CD4-positive, CD25-positive, alpha-beta regulatory T cell (primary cell): ENCODE data around the gene RBM47. TPM values are rescaled to one million over a fixed set of nuclear protein-coding genes. Genes with fewer than 3 reads are reported as not detected.

ENCODE experiments used
- ATAC-seq, 2 donors: fragments of 150-1000 bp; cut with Tn5 transposase; one replicate each; pipeline ENCODE4 v1.10.0; 2021; ENCODE audit warnings: low read depth in 2 of 2, moderate number of reproducible peaks in 2 of 2, moderate library complexity in 1 of 2
- DNase-seq, 3 donors: peaks; one replicate each; pipeline versions ENCODE4 v3.0.0 to v3.0.0-alpha.2; 2012 to 2022; ENCODE audit warnings: mixed read lengths in 1 of 3
- H3K27ac ChIP-seq: one replicate; pipeline ENCODE4 v1.7.0; 2013; ENCODE audit warnings: mild to moderate bottlenecking, low read length; ENCODE audit not compliant: insufficient read depth, poor library complexity, severe bottlenecking
- H3K27me3 ChIP-seq: one replicate; pipeline ENCODE4 v1.7.0; 2013; ENCODE audit warnings: low read length; ENCODE audit not compliant: control insufficient read depth, insufficient read depth
- H3K36me3 ChIP-seq: one replicate; pipeline ENCODE4 v1.7.0; 2013; ENCODE audit warnings: mild to moderate bottlenecking, low read length, moderate library complexity; ENCODE audit not compliant: control insufficient read depth, insufficient read depth
- H3K4me1 ChIP-seq: 2 replicates; pipeline ENCODE4 v1.7.0; 2013; ENCODE audit warnings: mild to moderate bottlenecking, low read length; ENCODE audit not compliant: insufficient read depth, control insufficient read depth, poor library complexity, severe bottlenecking
- H3K4me3 ChIP-seq: one replicate; pipeline ENCODE4 v1.7.0; 2013; ENCODE audit warnings: low read depth, mild to moderate bottlenecking, low read length, moderate library complexity
- H3K9me3 ChIP-seq, 2 experiments: 1 replicate in 1 of 2; 2 replicates in 1 of 2; pipeline ENCODE4 v1.7.0; 2013; ENCODE audit warnings: low read length in 2 of 2, mild to moderate bottlenecking in 1 of 2, moderate library complexity in 1 of 2; ENCODE audit not compliant: control insufficient read depth in 2 of 2
- H3K27ac Mint-ChIP-seq, 3 donors: one replicate each; pipeline ENCODE4 v1.8.0; 2020 to 2022; ENCODE audit warnings: mild to moderate bottlenecking in 3 of 3, mixed read lengths in 3 of 3, moderate library complexity in 2 of 3
- H3K27me3 Mint-ChIP-seq: one replicate; pipeline ENCODE4 v1.8.0; 2022; ENCODE audit warnings: mild to moderate bottlenecking, mixed read lengths
- H3K36me3 Mint-ChIP-seq: one replicate; pipeline ENCODE4 v1.8.0; 2020; ENCODE audit warnings: mixed read lengths
- H3K4me1 Mint-ChIP-seq, 4 donors: one replicate each; pipeline ENCODE4 v1.8.0; 2020 to 2022; ENCODE audit warnings: mixed read lengths in 4 of 4, mild to moderate bottlenecking in 1 of 4
- H3K4me3 Mint-ChIP-seq, 4 donors: one replicate each; pipeline ENCODE4 v1.8.0; 2020 to 2022; ENCODE audit warnings: mild to moderate bottlenecking in 4 of 4, mixed read lengths in 4 of 4, moderate library complexity in 3 of 4
- H3K9me3 Mint-ChIP-seq, 7 donors: one replicate each; pipeline ENCODE4 v1.8.0; 2020 to 2022; ENCODE audit warnings: mixed read lengths in 7 of 7, mild to moderate bottlenecking in 3 of 7, moderate library complexity in 2 of 7
- polyA plus RNA-seq, 4 donors: library from polyadenylated mRNA; unstranded; fragments of 300-500 nt; fragmentation: Illumina TruSeq; gene quantifications; one replicate each; pipeline ENCODE4 v1.2.3, GENCODE V29; 2021
- total RNA-seq: library from RNA; stranded (reverse); gene quantifications from one replicate; pipeline ENCODE4 v1.2.3, GENCODE V29; 2022

The RBM47 gene
- total and polyA plus RNA-seq, 5 donors from 2014 or later = 0.07 to 1.5 (median 0.15) TPM; not detected in 1

DNA sequence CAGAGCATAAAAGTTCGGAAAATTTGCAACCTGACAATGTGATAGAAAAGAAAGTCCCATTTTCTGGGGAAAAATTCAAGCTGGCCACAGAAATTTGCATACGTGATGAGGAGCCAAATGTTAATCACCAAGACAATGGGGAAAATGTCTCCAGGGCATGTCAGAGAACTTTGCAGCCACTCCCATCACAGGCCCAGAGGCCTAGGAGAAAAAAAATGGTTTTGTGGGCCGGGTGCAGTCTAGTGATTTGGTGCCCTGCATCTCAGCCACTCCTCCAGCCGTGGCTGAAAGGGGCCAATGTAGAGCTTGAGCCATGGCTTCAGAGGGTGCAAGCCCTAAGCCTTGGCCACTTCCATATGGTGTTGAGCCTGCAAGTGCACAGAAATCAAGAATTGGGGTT is 223.3 kb downstream of the RBM47 start:
- Histone ChIP-seq H3K27ac (no peak overlapping the region), H3K27me3 (peaks cover 3% of the 10 kb centered on the region), H3K4me1 (no peaks in the 10 kb centered on the region), H3K9me3 (peaks cover 0 to 1% of the 10 kb centered on the region in 2 experiments), H3K36me3 (no peaks in the 10 kb centered on the region), H3K4me3 (no peak overlapping the region)
- H3K9me3 Mint-ChIP-seq = peaks cover 0 to 11% (median 8%) of the 10 kb centered on the region in 7 donors
- ATAC-seq = no peak
- no peak overlapping the region for H3K4me3 Mint-ChIP-seq
- no peak overlapping the region for H3K27ac Mint-ChIP-seq
- DNase-seq = no peak
- no peaks in the 10 kb centered on the region for H3K4me1 Mint-ChIP-seq
- peaks cover 4% of the 10 kb centered on the region for H3K27me3 Mint-ChIP-seq
- peaks cover 3% of the 10 kb centered on the region for H3K36me3 Mint-ChIP-seq

DNA sequence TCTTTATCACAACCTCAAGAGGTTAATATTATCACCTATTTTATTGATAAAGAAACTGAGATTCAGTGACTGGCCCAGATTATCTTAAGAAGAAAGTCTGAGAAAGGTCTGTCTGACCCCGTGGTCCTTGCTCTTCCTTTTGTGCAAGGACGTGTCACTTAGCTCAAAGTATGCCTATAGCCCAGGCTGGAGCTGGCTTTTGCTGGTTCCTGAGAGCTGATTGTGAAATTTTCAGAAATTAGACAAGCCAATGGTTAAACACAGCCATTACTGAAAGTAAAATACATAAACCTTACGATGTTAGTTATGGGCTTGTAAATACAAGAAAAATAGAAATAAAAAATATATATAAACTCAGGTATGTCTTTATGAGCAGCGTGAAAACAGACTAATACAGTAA is 224.5 kb downstream of the RBM47 start:
- Histone ChIP-seq H3K4me3 (no peak overlapping the region), H3K27ac (no peak overlapping the region), H3K4me1 (no peaks in the 10 kb centered on the region), H3K9me3 (peaks cover 0 to 1% of the 10 kb centered on the region in 2 experiments), H3K36me3 (no peaks in the 10 kb centered on the region), H3K27me3 (no peaks in the 10 kb centered on the region)
- Mint-ChIP-seq H3K36me3 (peaks cover 3% of the 10 kb centered on the region), H3K4me3 (no peak overlapping the region), H3K27me3 (no peaks in the 10 kb centered on the region), H3K27ac (no peak overlapping the region), H3K4me1 (no peaks in the 10 kb centered on the region), H3K9me3 (peaks cover 0 to 11% (median 8%) of the 10 kb centered on the region in 7 donors)
- ATAC-seq = no peak
- no peak for DNase-seq

DNA sequence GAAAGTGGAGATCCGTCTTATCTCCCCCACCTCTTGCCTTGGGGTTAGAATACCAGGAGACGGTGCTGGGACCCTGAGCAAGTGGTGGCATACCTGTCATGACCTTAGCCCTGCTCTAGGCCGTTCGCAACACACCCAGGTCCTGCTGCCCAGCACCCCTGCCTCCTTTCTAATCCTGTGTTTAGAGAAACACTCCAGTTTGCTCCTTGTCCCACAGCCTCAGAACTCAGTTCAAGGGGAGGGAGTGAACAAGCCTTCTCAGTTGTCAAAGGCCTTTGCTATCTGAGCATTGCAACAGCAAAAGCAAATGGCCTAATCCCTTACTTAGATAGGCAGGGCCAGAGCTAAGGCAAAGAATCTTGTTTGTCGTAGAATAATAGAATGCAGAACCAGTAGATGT is 226.6 kb downstream of the RBM47 start:
- Mint-ChIP-seq H3K27me3 (no peaks in the 10 kb centered on the region), H3K9me3 (peaks cover 0 to 11% (median 7%) of the 10 kb centered on the region in 7 donors), H3K4me1 (no peaks in the 10 kb centered on the region), H3K4me3 (no peak overlapping the region), H3K36me3 (peaks cover 3% of the 10 kb centered on the region), H3K27ac (no peak overlapping the region)
- Histone ChIP-seq H3K27me3 (no peaks in the 10 kb centered on the region), H3K9me3 (peaks cover 0 to 1% of the 10 kb centered on the region in 2 experiments), H3K27ac (no peak overlapping the region), H3K4me3 (no peak overlapping the region), H3K36me3 (no peaks in the 10 kb centered on the region), H3K4me1 (no peaks in the 10 kb centered on the region)
- ATAC-seq (no peak), DNase-seq (no peak)

DNA sequence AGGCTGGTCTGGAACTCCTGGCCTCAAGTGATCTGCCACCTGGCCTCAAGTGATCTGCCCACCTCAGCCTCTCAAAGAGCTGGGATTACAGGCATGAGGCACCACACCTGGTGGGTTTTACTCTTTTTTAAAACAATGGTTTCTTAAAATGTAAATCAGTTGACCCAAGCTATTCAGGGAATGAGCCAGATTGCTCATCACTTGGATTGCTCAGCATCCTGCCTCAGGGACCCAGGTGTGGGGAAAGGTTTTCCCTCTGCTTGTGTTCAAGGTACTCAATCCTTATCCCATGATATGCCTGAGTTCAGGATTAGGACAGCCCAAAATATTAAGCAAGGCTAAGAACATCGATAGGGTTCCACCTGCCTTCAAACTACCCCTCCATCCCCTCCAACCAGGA is 227.1 kb downstream of the RBM47 start:
- Histone ChIP-seq H3K9me3 (peaks cover 0 to 1% of the 10 kb centered on the region in 2 experiments), H3K27me3 (no peaks in the 10 kb centered on the region), H3K4me3 (no peak overlapping the region), H3K27ac (no peak overlapping the region), H3K36me3 (no peaks in the 10 kb centered on the region), H3K4me1 (no peaks in the 10 kb centered on the region)
- no peaks in the 10 kb centered on the region for H3K27me3 Mint-ChIP-seq
- no peak overlapping the region for H3K27ac Mint-ChIP-seq
- H3K9me3 Mint-ChIP-seq = peaks cover 0 to 8% (median 4%) of the 10 kb centered on the region in 7 donors
- peaks cover 3% of the 10 kb centered on the region for H3K36me3 Mint-ChIP-seq
- H3K4me1 Mint-ChIP-seq = no peaks in the 10 kb centered on the region
- H3K4me3 Mint-ChIP-seq = no peak overlapping the region
- ATAC-seq (no peak), DNase-seq (no peak)

DNA sequence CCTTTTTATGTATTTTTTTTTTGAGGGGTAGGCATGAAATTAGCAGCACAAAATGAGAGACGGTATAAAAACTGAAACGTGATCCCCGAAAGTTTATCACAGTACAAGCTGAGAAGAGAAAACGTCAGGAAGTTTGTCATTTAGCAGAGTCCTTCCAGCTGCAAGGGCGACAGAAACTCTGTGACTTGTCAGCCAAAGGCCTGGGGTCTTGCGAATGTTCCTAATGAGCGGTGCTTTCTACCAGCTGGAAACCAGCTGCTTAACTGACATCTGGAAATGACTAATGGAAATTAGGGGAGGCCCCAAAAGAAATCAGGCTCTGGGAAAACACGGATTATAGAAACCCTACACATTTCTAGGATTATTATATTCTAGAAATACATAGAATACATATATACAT is 228.0 kb downstream of the RBM47 start:
- Histone ChIP-seq H3K4me3 (no peak overlapping the region), H3K27ac (no peak overlapping the region), H3K27me3 (no peaks in the 10 kb centered on the region), H3K36me3 (no peaks in the 10 kb centered on the region), H3K9me3 (no peaks in the 10 kb centered on the region), H3K4me1 (no peaks in the 10 kb centered on the region)
- H3K9me3 Mint-ChIP-seq = peaks cover 0 to 6% (median 0%) of the 10 kb centered on the region in 7 donors
- no peak overlapping the region for H3K27ac Mint-ChIP-seq
- H3K36me3 Mint-ChIP-seq = no peaks in the 10 kb centered on the region
- no peaks in the 10 kb centered on the region for H3K4me1 Mint-ChIP-seq
- no peak overlapping the region for H3K4me3 Mint-ChIP-seq
- DNase-seq (no peak), ATAC-seq (no peak)
- H3K27me3 Mint-ChIP-seq = no peaks in the 10 kb centered on the region

DNA sequence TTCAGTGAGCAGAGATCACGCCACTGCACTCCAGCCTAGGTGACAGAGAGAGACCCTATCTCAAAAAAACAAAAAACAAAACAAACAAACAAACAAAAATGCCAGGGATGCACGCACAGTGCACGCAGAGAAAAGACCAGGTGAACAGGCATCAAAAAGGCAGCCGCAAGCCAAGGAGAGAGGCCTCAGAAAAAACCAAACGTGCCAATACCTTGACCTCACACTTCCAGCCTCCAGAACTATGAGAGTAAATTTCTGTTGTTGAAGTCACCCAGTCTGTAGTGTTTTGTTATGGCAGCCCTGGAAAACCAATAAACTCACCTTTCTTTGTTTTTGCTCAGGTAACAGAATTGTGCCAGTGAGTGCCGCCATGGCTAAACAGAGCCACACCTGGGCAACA is 228.6 kb downstream of the RBM47 start:
- H3K9me3 Mint-ChIP-seq = peaks cover 0 to 6% (median 0%) of the 10 kb centered on the region in 7 donors

DNA sequence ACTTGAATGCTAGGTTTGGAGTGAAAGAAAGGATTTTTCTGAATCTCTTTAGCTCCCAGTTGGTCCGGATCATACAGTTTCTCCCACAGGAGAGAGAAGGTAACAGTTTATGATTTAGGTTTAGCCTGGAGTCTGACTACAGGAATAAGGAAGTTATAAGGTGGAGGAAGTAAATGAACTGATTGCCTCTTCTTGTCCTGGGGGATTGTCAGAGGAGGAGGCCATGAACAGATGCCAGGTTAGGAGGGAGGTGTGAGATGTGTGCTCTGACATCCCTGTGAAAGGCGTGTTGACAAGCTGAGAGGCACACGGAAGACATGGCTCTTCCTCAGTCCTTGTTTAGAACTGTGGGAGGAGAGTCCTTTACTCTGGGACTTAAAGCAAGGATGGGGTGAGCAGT is 230.1 kb downstream of the RBM47 start:
- no peaks in the 10 kb centered on the region for H3K27me3 Mint-ChIP-seq
- H3K27ac ChIP-seq = no peak overlapping the region
- H3K36me3 ChIP-seq = no peaks in the 10 kb centered on the region
- H3K4me1 Mint-ChIP-seq = no peaks in the 10 kb centered on the region
- DNase-seq = no peak
- ATAC-seq = no peak
- H3K4me3 ChIP-seq = no peak overlapping the region
- H3K9me3 Mint-ChIP-seq = peaks cover 0 to under 1% (median 0%) of the 10 kb centered on the region in 7 donors
- H3K27me3 ChIP-seq = no peaks in the 10 kb centered on the region
- H3K36me3 Mint-ChIP-seq = no peaks in the 10 kb centered on the region
- H3K27ac Mint-ChIP-seq = peak overlapping the region in 1 of 3 donors; percentile 72
- no peak overlapping the region for H3K4me3 Mint-ChIP-seq
- no peaks in the 10 kb centered on the region for H3K9me3 ChIP-seq
- H3K4me1 ChIP-seq = no peaks in the 10 kb centered on the region

More for the DNA sequence above, 228.6 kb downstream of the RBM47 start:
- Mint-ChIP-seq H3K4me1 (no peaks in the 10 kb centered on the region), H3K36me3 (no peaks in the 10 kb centered on the region), H3K27me3 (no peaks in the 10 kb centered on the region), H3K27ac (no peak overlapping the region), H3K4me3 (no peak overlapping the region)
- H3K36me3 ChIP-seq = no peaks in the 10 kb centered on the region
- H3K4me1 ChIP-seq = no peaks in the 10 kb centered on the region
- H3K27ac ChIP-seq = no peak overlapping the region
- ATAC-seq = no peak
- no peak for DNase-seq
- H3K4me3 ChIP-seq = no peak overlapping the region
- H3K27me3 ChIP-seq = no peaks in the 10 kb centered on the region
- no peaks in the 10 kb centered on the region for H3K9me3 ChIP-seq

DNA sequence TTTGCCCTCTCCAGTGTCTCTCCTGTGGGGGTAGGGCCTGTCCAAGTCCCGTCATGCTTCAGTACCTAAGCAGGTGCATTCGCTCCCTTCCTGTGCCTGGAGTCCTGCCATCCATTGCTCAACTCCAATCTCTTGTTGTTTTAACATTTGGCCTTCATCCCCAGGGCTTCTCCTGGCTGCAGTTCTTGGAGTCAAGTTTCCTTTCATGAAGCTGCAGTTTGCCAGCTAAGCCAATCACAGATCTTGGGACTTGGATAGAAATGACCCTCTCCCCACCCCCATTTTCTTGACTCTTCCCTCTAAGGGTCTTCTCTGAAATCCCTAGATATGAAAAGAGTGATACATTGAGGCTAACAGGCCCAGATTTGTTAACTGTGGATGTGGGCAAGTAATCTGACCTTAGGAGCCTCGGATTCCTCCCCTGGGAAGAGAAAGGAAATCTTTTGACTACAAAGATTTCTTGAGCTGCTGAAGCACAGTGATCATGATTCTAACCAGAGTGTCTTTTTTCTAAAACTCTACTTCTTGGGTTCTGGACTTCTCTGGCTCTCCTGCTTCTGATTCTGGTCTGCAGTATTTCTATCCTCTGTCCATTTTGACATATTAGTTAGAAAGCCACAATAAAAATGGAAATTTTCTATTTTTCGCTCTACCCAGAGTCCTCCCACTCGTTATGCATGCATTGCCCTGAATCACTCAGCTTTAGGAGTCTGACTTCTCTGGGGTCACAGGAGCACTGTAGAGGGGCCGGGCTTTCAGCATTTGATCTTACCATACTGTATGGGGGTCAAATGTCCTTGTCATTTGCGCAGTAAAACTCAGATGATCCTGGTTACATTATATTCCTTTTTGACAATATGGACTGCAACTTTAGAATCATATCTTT is 233.5 kb downstream of the RBM47 start:
- no peak for DNase-seq
- H3K27ac ChIP-seq = no peak overlapping the region
- H3K4me3 ChIP-seq = no peak overlapping the region
- H3K9me3 ChIP-seq = no peaks in the 10 kb centered on the region
- no peak overlapping the region for H3K4me3 Mint-ChIP-seq
- H3K27me3 Mint-ChIP-seq = no peaks in the 10 kb centered on the region
- no peaks in the 10 kb centered on the region for H3K36me3 Mint-ChIP-seq
- H3K4me1 ChIP-seq = no peaks in the 10 kb centered on the region
- no peak for ATAC-seq
- H3K27ac Mint-ChIP-seq = peak overlapping the region in 1 of 3 donors; percentile 4
- H3K36me3 ChIP-seq = no peaks in the 10 kb centered on the region
- H3K4me1 Mint-ChIP-seq = no peaks in the 10 kb centered on the region
- no peaks in the 10 kb centered on the region for H3K27me3 ChIP-seq
- peaks cover 0 to 4% (median 0%) of the 10 kb centered on the region in 7 donors for H3K9me3 Mint-ChIP-seq
